ENCODE results near the gene KHDRBS2.

KHDRBS2 gene

GRCh38 chr6:62043084-62043483, 242.9 kb downstream of the KHDRBS2 start:
- H3K27ac ChIP-seq (ENCODE audit: low read length): no peak overlapping the region
- peaks cover 6% of the 10 kb centered on the region for H3K4me1 ChIP-seq (ENCODE audit: low read length)
- no peak overlapping the region for H3K4me2 ChIP-seq (ENCODE audit: low read length)
- no peaks in the 10 kb centered on the region for H4K20me1 ChIP-seq (ENCODE audit: insufficient read depth, low read length)
- TF ChIP-seq CTCF (IDR thresholded peaks at IDR 0.05; ENCODE audit: low read depth, low read length): no peak
- TF ChIP-seq EZH2phosphoT487 (IDR thresholded peaks at IDR 0.05; ENCODE audit: low read depth): no peak
- H3K9me3 ChIP-seq (ENCODE audit: insufficient read depth, low read length): no peaks in the 10 kb centered on the region
- no peaks in the 10 kb centered on the region for H3K27me3 ChIP-seq (ENCODE audit: low read depth, low read length)
- no peak overlapping the region for H3K9ac ChIP-seq (ENCODE audit: low read length)
- H3K4me3 ChIP-seq (ENCODE audit: low read length): no peak overlapping the region
- H3K79me2 ChIP-seq (ENCODE audit: low read length): no peaks in the 10 kb centered on the region
- no peaks in the 10 kb centered on the region for H3K36me3 ChIP-seq (replicated peaks; ENCODE audit: low read depth, low read length)
- H2AFZ ChIP-seq (ENCODE audit: low read depth, low read length): no peak overlapping the region

GRCh38 chr6:62042429-62042828, 243.6 kb downstream of the KHDRBS2 start:
- H3K27me3 ChIP-seq (ENCODE audit: low read depth, low read length): no peaks in the 10 kb centered on the region
- no peak overlapping the region for H3K9ac ChIP-seq (ENCODE audit: low read length)
- peaks cover 6% of the 10 kb centered on the region for H3K4me1 ChIP-seq (ENCODE audit: low read length)
- no peaks in the 10 kb centered on the region for H4K20me1 ChIP-seq (ENCODE audit: insufficient read depth, low read length)
- H3K79me2 ChIP-seq (ENCODE audit: low read length): no peaks in the 10 kb centered on the region
- H3K36me3 ChIP-seq (replicated peaks; ENCODE audit: low read depth, low read length): no peaks in the 10 kb centered on the region
- TF ChIP-seq EZH2phosphoT487 (IDR thresholded peaks at IDR 0.05; ENCODE audit: low read depth) (no peak), CTCF (IDR thresholded peaks at IDR 0.05; ENCODE audit: low read depth, low read length) (no peak)
- H3K9me3 ChIP-seq (ENCODE audit: insufficient read depth, low read length): no peaks in the 10 kb centered on the region
- H3K4me3 ChIP-seq (ENCODE audit: low read length): no peak overlapping the region
- H3K4me2 ChIP-seq (ENCODE audit: low read length): no peak overlapping the region
- H2AFZ ChIP-seq (ENCODE audit: low read depth, low read length): no peak overlapping the region
- no peak overlapping the region for H3K27ac ChIP-seq (ENCODE audit: low read length)

- H3K27me3 ChIP-seq (ENCODE audit: low read depth, low read length): no peaks in the 10 kb centered on the region
- H3K79me2 ChIP-seq (ENCODE audit: low read length): no peaks in the 10 kb centered on the region
- H3K4me3 ChIP-seq (ENCODE audit: low read length): no peak overlapping the region
- no peak overlapping the region for H3K27ac ChIP-seq (ENCODE audit: low read length)
- H2AFZ ChIP-seq (ENCODE audit: low read depth, low read length): no peak overlapping the region; the same call in 1 of the 2 replicates
- H3K4me1 ChIP-seq (ENCODE audit: low read length): peaks cover 6% of the 10 kb centered on the region
- H3K9me3 ChIP-seq (ENCODE audit: insufficient read depth, low read length): no peaks in the 10 kb centered on the region
- no peaks in the 10 kb centered on the region for H4K20me1 ChIP-seq (ENCODE audit: insufficient read depth, low read length)
- H3K9ac ChIP-seq (ENCODE audit: low read length): no peak overlapping the region
- TF ChIP-seq CTCF (IDR thresholded peaks at IDR 0.05; ENCODE audit: low read depth, low read length) (no peak), EZH2phosphoT487 (IDR thresholded peaks at IDR 0.05; ENCODE audit: low read depth) (no peak)
- peak overlapping the region; percentile 40 for H3K4me2 ChIP-seq (ENCODE audit: low read length)
- H3K36me3 ChIP-seq (replicated peaks; ENCODE audit: low read depth, low read length): no peaks in the 10 kb centered on the region
These were observed 246.4 kb downstream of the KHDRBS2 start for GRCh38 chr6:62039605-62040004.

GRCh38 chr6:62037445-62037844, 248.6 kb downstream of the KHDRBS2 start:
- Histone ChIP-seq H3K27me3 (ENCODE audit: low read depth, low read length) (no peaks in the 10 kb centered on the region), H3K4me2 (ENCODE audit: low read length) (no peak overlapping the region), H3K27ac (ENCODE audit: low read length) (no peak overlapping the region), H2AFZ (ENCODE audit: low read depth, low read length) (no peak overlapping the region), H3K9me3 (ENCODE audit: insufficient read depth, low read length) (no peaks in the 10 kb centered on the region), H3K4me3 (ENCODE audit: low read length) (no peak overlapping the region), H3K79me2 (ENCODE audit: low read length) (no peaks in the 10 kb centered on the region), H3K9ac (ENCODE audit: low read length) (no peak overlapping the region), H4K20me1 (ENCODE audit: insufficient read depth, low read length) (no peaks in the 10 kb centered on the region), H3K4me1 (ENCODE audit: low read length) (peaks cover 6% of the 10 kb centered on the region), H3K36me3 (replicated peaks; ENCODE audit: low read depth, low read length) (no peaks in the 10 kb centered on the region)
- no peak for TF ChIP-seq EZH2phosphoT487 (IDR thresholded peaks at IDR 0.05; ENCODE audit: low read depth)
- peak; percentile 29; the same call in 1 of the 2 replicates for TF ChIP-seq CTCF (IDR thresholded peaks at IDR 0.05; ENCODE audit: low read depth, low read length)
